Neural progenitor cell (in vitro differentiated cells): ENCODE results near the gene APCDD1L.

ENCODE experiments used
- EZH2 ChIP-seq: fragments of 200-600 bp; sonication (generic); IDR thresholded peaks from 2 replicates; pipeline ENCODE4 v1.6.1; 2017; ENCODE audit warnings: antibody characterized with exemption, mild to moderate bottlenecking, moderate library complexity
- TF ChIP-seq, protein P1 (sequence below): fragments of 200-600 bp; sonication (generic); IDR thresholded peaks from 2 replicates; pipeline ENCODE4 v1.5.1; 2017; ENCODE audit warnings: antibody characterized with exemption, mild to moderate bottlenecking

DNA sequence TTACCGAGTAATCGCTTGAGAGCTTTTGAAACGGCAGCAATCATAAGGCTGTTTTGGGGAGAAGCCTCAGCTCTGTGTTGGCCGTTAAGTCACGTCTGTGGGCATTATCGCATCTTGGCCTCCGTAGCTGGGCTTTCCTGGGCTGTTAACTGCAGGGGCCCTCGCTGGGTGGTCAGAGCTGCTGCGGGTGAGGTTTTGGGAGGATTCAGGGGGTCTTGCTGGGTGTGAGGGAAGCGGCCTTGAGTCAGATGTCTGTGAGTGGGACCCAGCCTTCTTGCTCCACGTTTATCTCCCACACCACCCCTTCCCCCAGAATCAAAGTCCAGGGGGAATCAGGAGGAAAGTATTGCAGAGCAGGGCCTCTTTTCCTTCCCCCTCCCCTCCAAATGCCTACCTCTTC, 3.2 kb upstream of the APCDD1L start:
- TF ChIP-seq, protein P1, sequence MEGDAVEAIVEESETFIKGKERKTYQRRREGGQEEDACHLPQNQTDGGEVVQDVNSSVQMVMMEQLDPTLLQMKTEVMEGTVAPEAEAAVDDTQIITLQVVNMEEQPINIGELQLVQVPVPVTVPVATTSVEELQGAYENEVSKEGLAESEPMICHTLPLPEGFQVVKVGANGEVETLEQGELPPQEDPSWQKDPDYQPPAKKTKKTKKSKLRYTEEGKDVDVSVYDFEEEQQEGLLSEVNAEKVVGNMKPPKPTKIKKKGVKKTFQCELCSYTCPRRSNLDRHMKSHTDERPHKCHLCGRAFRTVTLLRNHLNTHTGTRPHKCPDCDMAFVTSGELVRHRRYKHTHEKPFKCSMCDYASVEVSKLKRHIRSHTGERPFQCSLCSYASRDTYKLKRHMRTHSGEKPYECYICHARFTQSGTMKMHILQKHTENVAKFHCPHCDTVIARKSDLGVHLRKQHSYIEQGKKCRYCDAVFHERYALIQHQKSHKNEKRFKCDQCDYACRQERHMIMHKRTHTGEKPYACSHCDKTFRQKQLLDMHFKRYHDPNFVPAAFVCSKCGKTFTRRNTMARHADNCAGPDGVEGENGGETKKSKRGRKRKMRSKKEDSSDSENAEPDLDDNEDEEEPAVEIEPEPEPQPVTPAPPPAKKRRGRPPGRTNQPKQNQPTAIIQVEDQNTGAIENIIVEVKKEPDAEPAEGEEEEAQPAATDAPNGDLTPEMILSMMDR, result no peak
- TF ChIP-seq EZH2, result no peak
